Endothelial cell (in vitro differentiated cells): ENCODE measurements around the gene MOV10. TPM values are rescaled to one million over a fixed set of nuclear protein-coding genes. Genes with fewer than 3 reads are reported as not detected.

Experiments
- DNase-seq: peaks from one replicate; pipeline ENCODE4 v3.0.0; 2021; ENCODE audit warnings: low spot score
- H3K27ac Mint-ChIP-seq: one replicate; pipeline ENCODE4 v1.8.0; 2021; ENCODE audit warnings: mixed read lengths, inconsistent platforms; ENCODE audit not compliant: unreplicated experiment
- H3K27me3 Mint-ChIP-seq: one replicate; pipeline ENCODE4 v1.8.0; 2021; ENCODE audit warnings: mild to moderate bottlenecking, moderate library complexity, mixed read lengths, inconsistent platforms; ENCODE audit not compliant: unreplicated experiment
- H3K36me3 Mint-ChIP-seq: one replicate; pipeline ENCODE4 v1.8.0; 2021; ENCODE audit warnings: mild to moderate bottlenecking, low read depth, mixed read lengths, inconsistent platforms; ENCODE audit not compliant: unreplicated experiment
- H3K4me1 Mint-ChIP-seq: one replicate; pipeline ENCODE4 v1.8.0; 2021; ENCODE audit warnings: mild to moderate bottlenecking, mixed read lengths, inconsistent platforms; ENCODE audit not compliant: unreplicated experiment
- H3K4me3 Mint-ChIP-seq: one replicate; pipeline ENCODE4 v1.8.0; 2021; ENCODE audit warnings: mild to moderate bottlenecking, mixed read lengths, inconsistent platforms; ENCODE audit not compliant: unreplicated experiment
- H3K9me3 Mint-ChIP-seq: one replicate; pipeline ENCODE4 v1.8.0; 2021; ENCODE audit warnings: mixed read lengths, inconsistent platforms; ENCODE audit not compliant: unreplicated experiment
- CTCF ChIP-seq: fragments of 200-600 bp; sonication (generic); IDR thresholded peaks from one replicate; pipeline ENCODE4 v1.5.0; 2021; ENCODE audit warnings: antibody characterized with exemption; ENCODE audit not compliant: unreplicated experiment
- total RNA-seq: library from RNA; stranded (reverse); fragmentation: NEBNext Ultra II Directional; extraction: Animal tissue kit (Norgen Biotek cat#: 25700); gene quantifications from one replicate; pipeline ENCODE4 v1.2.1, GENCODE V29; 2021; ENCODE audit not compliant: unreplicated experiment

The MOV10 gene
- total RNA-seq, 1 donor from 2014 or later = 43.5 TPM

- DNase-seq = peak; percentile 47
- Mint-ChIP-seq H3K4me1 (peaks cover 26% of the 10 kb centered on the region), H3K36me3 (peaks cover 18% of the 10 kb centered on the region), H3K27me3 (peaks cover 30% of the 10 kb centered on the region), H3K9me3 (no peaks in the 10 kb centered on the region), H3K4me3 (peak overlapping the region; percentile 44), H3K27ac (peak overlapping the region; percentile 18)
- TF ChIP-seq CTCF = no peak
These were observed 36.6 kb downstream of the MOV10 start for GRCh38 chr1:112711041-112711440.

DNA sequence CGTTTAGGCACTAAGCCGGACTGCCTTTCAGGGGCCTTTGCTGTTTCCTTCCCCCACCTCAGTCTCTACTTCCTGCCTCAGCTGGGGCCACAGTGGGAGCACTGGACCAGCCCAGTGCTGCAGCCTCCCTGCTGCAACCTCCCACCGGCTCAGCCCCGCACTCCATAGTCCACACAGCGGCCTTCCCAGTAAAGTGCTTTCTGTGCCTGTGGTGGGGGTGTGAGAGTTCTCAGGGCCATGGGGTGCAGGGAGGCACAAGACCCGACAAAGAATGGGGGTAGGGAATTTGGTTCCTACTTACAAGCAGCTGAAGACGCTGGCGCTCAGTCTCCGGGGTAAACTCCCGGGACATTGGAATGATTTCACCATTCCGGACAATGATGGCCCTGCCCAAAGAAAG, 37.2 kb downstream of the MOV10 start:
- Mint-ChIP-seq H3K4me3 (no peak overlapping the region), H3K9me3 (no peaks in the 10 kb centered on the region), H3K27ac (no peak overlapping the region), H3K27me3 (peaks cover 27% of the 10 kb centered on the region), H3K36me3 (peaks cover 15% of the 10 kb centered on the region), H3K4me1 (peaks cover 23% of the 10 kb centered on the region)
- no peak for DNase-seq
- TF ChIP-seq CTCF = no peak

DNA sequence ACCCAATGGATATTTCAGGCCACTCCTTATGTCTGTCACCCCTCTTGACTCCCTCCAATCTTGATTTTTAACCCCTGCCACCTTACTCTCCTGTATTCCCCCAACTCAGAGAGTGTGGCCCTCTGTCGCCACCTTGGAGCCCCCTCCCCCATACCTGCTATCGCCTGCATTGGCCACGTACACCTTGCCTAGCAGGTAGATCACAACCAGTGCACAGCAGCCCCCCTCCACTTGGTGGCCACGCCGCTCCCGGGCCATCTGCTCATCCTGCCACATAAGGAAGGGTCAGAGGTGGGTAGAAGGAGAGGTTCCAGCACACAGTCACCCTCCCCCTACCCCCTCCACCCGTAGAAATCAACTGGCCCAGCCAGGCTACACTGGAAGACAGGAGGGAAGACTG, 37.7 kb downstream of the MOV10 start:
- Mint-ChIP-seq H3K4me1 (peaks cover 23% of the 10 kb centered on the region), H3K36me3 (peaks cover 15% of the 10 kb centered on the region), H3K27ac (no peak overlapping the region), H3K9me3 (no peaks in the 10 kb centered on the region), H3K27me3 (peaks cover 27% of the 10 kb centered on the region), H3K4me3 (no peak overlapping the region)
- TF ChIP-seq CTCF = no peak
- no peak for DNase-seq

DNA sequence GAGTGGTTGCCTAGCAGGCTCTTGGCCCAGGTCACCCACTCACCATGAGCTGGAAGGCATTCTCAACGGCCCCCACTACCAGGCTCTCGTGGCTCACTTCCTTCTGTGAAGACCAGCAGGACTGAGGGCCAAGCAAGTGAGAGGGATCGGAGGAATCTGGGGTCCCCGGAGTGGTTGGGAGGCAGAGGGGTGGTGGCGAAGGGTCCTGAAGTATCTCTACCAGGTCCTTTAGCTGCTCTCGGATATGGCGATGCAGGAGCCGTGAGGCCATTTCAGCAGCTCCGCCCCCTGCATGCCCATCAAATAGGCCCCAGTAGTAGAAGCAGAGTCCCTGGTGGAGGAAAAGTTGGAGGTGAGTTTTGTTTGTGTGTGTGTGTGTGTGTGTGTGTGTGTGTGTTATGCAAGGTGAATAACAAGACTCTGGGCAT, 38.3 kb downstream of the MOV10 start:
- Mint-ChIP-seq H3K27me3 (peaks cover 24% of the 10 kb centered on the region), H3K36me3 (peaks cover 15% of the 10 kb centered on the region), H3K4me3 (no peak overlapping the region), H3K27ac (no peak overlapping the region), H3K4me1 (peaks cover 21% of the 10 kb centered on the region), H3K9me3 (no peaks in the 10 kb centered on the region)
- no peak for TF ChIP-seq CTCF
- no peak for DNase-seq

DNA sequence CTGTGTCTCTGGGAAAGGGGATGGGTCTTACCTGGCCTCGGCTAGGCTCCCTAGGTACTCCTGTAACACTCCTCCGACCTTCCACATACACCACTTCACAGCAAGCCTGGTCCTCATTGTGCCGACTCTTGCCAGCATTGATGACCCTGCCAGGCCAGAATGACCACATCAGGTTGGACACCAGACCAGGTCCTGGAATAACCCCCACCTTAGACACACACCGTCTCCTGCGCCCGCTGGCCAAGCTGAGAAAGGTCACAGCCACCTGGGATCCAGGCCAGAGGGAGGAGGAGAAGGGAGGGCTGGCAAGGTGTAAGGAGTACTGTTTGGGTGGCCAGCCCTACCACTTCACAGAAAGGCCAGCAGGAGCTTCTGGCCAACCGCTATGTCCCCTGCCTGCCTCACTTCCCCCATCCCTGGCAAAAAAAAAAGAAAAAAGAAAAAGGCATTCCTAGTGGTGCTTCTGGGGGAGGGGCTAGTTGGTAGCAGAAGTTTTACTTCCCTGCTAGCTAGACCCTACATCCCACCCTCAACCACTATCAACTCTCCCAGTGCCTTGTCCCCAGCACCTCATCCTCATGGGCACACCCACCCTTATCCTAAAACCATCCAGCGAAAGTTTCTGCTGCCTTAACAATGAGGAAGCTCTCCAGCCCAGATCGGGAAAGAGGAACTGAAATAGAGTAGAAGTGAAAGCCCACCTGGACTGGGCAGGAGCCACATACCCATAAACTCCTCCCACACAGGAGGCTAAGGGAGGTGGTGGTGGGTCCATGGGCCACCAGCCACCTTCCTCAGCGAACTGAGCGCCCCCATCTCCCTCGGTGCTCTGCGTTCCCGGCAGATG, 39.2 kb downstream of the MOV10 start:
- H3K9me3 Mint-ChIP-seq = no peaks in the 10 kb centered on the region
- no peak for TF ChIP-seq CTCF
- H3K4me1 Mint-ChIP-seq = peaks cover 16% of the 10 kb centered on the region
- H3K36me3 Mint-ChIP-seq = peaks cover 11% of the 10 kb centered on the region
- H3K4me3 Mint-ChIP-seq = peak overlapping the region; percentile 79
- no peak for DNase-seq
- peak overlapping the region; percentile 3 for H3K27ac Mint-ChIP-seq
- H3K27me3 Mint-ChIP-seq = peaks cover 18% of the 10 kb centered on the region
